A673 (cell line): Measurements from ENCODE around the gene HECTD4.

ENCODE experiments used
- CTCF ChIP-seq: fragments of 300-800, 200-600 bp; sonication (generic); conservative IDR thresholded peaks from 2 replicates; pipeline ENCODE4 v1.5.1; 2017; ENCODE audit warnings: low read depth, mild to moderate bottlenecking, antibody characterized with exemption, low read length, moderate library complexity, mixed read lengths
- EZH2 ChIP-seq: fragments of 200-600 bp; sonication (generic); IDR thresholded peaks from 2 replicates; pipeline ENCODE4 v1.6.1; 2017; ENCODE audit warnings: borderline replicate concordance, low read depth, mild to moderate bottlenecking, mixed read lengths, antibody characterized with exemption, low read length; ENCODE audit not compliant: poor library complexity, severe bottlenecking

GRCh38 chr12:112330706-112331105 lies 51.5 kb downstream of the HECTD4 start:
- TF ChIP-seq CTCF, result no peak
- TF ChIP-seq EZH2, result no peak
